K562 (cell line): ENCODE results near the gene PYGL. TPM values are rescaled to one million over a fixed set of nuclear protein-coding genes. Genes with fewer than 3 reads are reported as not detected.

Source experiments
- ATAC-seq: fragments of 200-7000 bp; cut with Tn5 transposase; 3 replicates; pipeline ENCODE4 v1.9.1; 2020; ENCODE audit warnings: moderate library complexity
- BruUV-seq: library from RNA; stranded (reverse); fragments of 400-500 nt; replicated peaks from 2 replicates; lab custom pipeline; 2021; lab: Mats Ljungman, UMichigan
- CTCF ChIA-PET: fragments of 300-600 bp; formaldehyde crosslinking; extraction: SDS; loops from one replicate; lab custom pipeline; 2021; ENCODE audit warnings: low intra/inter-chr PET ratio; lab: Yijun Ruan, JAX
- POLR2A ChIA-PET: fragments of 300-600, 350-650 bp; sonication (Branson Sonifier 250); formaldehyde crosslinking; extraction: SDS; loops from one replicate; lab custom pipeline; 2021; ENCODE audit warnings: antibody characterized with exemption, inconsistent platforms; lab: Yijun Ruan, JAX
- DNase-seq, 4 experiments: peaks; one replicate each; pipeline versions ENCODE4 v3.0.0 to v3.0.0-alpha.2; 2011 to 2018; ENCODE audit warnings: low spot score in 3 of 4, mixed read lengths in 3 of 4; ENCODE audit errors: extremely low read depth in 1 of 4
- FAIRE-seq: peaks from 2 replicates; lab custom pipeline; 2011; peaks lifted over from hg19 to GRCh38; lab: Jason Lieb, UNC
- H2AFZ ChIP-seq: 2 replicates; pipeline ENCODE4 v1.6.0; 2011; ENCODE audit warnings: low read depth, low read length, control low read depth, inconsistent platforms
- H3K27ac ChIP-seq: fragments of 200-600 bp; 3 replicates; pipeline ENCODE4 v1.8.0; 2011; ENCODE audit warnings: low read depth, mild to moderate bottlenecking, control low read depth, inconsistent platforms, low read length, moderate library complexity, mixed read lengths; ENCODE audit errors: extremely low read depth
- H3K27me3 ChIP-seq, 2 experiments: fragments of 300-600 bp in 1 of 2; 2 replicates in 1 of 2; 3 replicates in 1 of 2; pipeline versions ENCODE4 v1.6.0 to v1.8.0; 2011; ENCODE audit warnings: inconsistent platforms in 2 of 2, low read length in 2 of 2, mild to moderate bottlenecking in 1 of 2, mixed read lengths in 1 of 2, moderate library complexity in 1 of 2; ENCODE audit not compliant: control insufficient read depth in 2 of 2, insufficient read depth in 2 of 2
- H3K36me3 ChIP-seq: fragments of 300-600 bp; 3 replicates; pipeline ENCODE4 v1.8.0; 2011; ENCODE audit warnings: mild to moderate bottlenecking, low read length, inconsistent platforms; ENCODE audit not compliant: control insufficient read depth, insufficient read depth
- H3K4me1 ChIP-seq, 2 experiments: fragments of 200-600 bp in 1 of 2; replicated peaks in 1 of 2; 2 replicates in 1 of 2; 3 replicates in 1 of 2; pipeline versions ENCODE4 v1.5.1 to v1.8.0; 2011; ENCODE audit warnings: inconsistent platforms in 2 of 2, low read length in 2 of 2, mild to moderate bottlenecking in 1 of 2, mixed read lengths in 1 of 2, moderate library complexity in 1 of 2; ENCODE audit not compliant: control insufficient read depth in 2 of 2, insufficient read depth in 2 of 2
- H3K4me2 ChIP-seq: 2 replicates; pipeline ENCODE4 v1.6.1; 2011; ENCODE audit warnings: low read length, control low read depth, inconsistent platforms, mixed read lengths; ENCODE audit not compliant: insufficient read depth
- H3K4me3 ChIP-seq: fragments of 200-600 bp; sonication (generic), shearing (Covaris generic); 2 replicates; pipeline ENCODE4 v1.5.1; 2016; ENCODE audit warnings: control low read depth, inconsistent platforms
- H3K79me2 ChIP-seq: fragments of 200-600 bp; 3 replicates; pipeline ENCODE4 v1.8.0; 2011; ENCODE audit warnings: low read length, inconsistent platforms; ENCODE audit not compliant: control insufficient read depth, insufficient read depth
- H3K9ac ChIP-seq, 2 experiments: 2 replicates each; pipeline versions ENCODE4 v1.6.0 to v1.6.1; 2011; ENCODE audit warnings: low read depth in 2 of 2, low read length in 2 of 2, control low read depth in 1 of 2, inconsistent platforms in 1 of 2, mild to moderate bottlenecking in 1 of 2, mixed read lengths in 1 of 2; ENCODE audit not compliant: insufficient read depth in 1 of 2
- H3K9me1 ChIP-seq: one replicate; pipeline ENCODE4 v1.6.0; 2011; ENCODE audit warnings: inconsistent platforms, mild to moderate bottlenecking, low read length, moderate library complexity; ENCODE audit not compliant: control insufficient read depth, insufficient read depth
- H3K9me3 ChIP-seq: replicated peaks from 2 replicates; pipeline ENCODE4 v1.5.1; 2011; ENCODE audit warnings: low read depth, low read length, inconsistent platforms; ENCODE audit not compliant: control insufficient read depth, insufficient read depth
- H4K20me1 ChIP-seq: replicated peaks from 2 replicates; pipeline ENCODE4 v1.6.1; 2011; ENCODE audit warnings: low read length, inconsistent platforms, mixed read lengths; ENCODE audit not compliant: control insufficient read depth, insufficient read depth
- CC2D1A ChIP-seq: fragments of 450-650 bp; IDR thresholded peaks from 2 replicates; pipeline ENCODE4 v1.6.1; 2017; ENCODE audit warnings: mild to moderate bottlenecking
- CEBPG ChIP-seq, 3 experiments: fragments of 200-800 bp in 1 of 3; sonication (Bioruptor generic) in 1 of 3; sonication (generic) in 1 of 3; formaldehyde crosslinking in 1 of 3; IDR thresholded peaks in 2 of 3; conservative IDR thresholded peaks in 1 of 3; 2 replicates each; pipeline versions ENCODE4 v1.6.1 to v1.8.0; 2016 to 2022; ENCODE audit warnings: missing compliant biosample characterization in 2 of 3, missing genetic modification characterization in 2 of 3, mild to moderate bottlenecking in 1 of 3, missing genetic modification reagents in 1 of 3
- E2F8 ChIP-seq: fragments of 450-650 bp; IDR thresholded peaks from 2 replicates; pipeline ENCODE4 v1.7.1; 2018; ENCODE audit warnings: mild to moderate bottlenecking, low read depth; ENCODE audit not compliant: partially characterized antibody
- KAT8 ChIP-seq: fragments of 450-650 bp; IDR thresholded peaks from 2 replicates; pipeline ENCODE4 v1.6.1; 2016; ENCODE audit warnings: low read depth, mild to moderate bottlenecking
- MEIS2 ChIP-seq: fragments of 450-650 bp; IDR thresholded peaks from 2 replicates; pipeline ENCODE4 v1.6.1; 2014; ENCODE audit warnings: mild to moderate bottlenecking; ENCODE audit not compliant: partially characterized antibody
- MYBL2 ChIP-seq, 2 experiments: fragments of 450-650 bp in 1 of 2; sonication (generic) in 1 of 2; formaldehyde crosslinking in 1 of 2; IDR thresholded peaks; 2 replicates each; pipeline versions ENCODE4 v1.6.1 to v1.8.1; 2017 to 2022; ENCODE audit warnings: borderline replicate concordance in 1 of 2, inconsistent platforms in 1 of 2, low read depth in 1 of 2, mild to moderate bottlenecking in 1 of 2, missing genetic modification reagents in 1 of 2, moderate library complexity in 1 of 2
- NBN ChIP-seq: fragments of 450-650 bp; IDR thresholded peaks from 2 replicates; pipeline ENCODE4 v1.6.1; 2016; ENCODE audit warnings: low read depth, mild to moderate bottlenecking
- PRPF4 ChIP-seq: fragments of 200-400 bp; formaldehyde crosslinking; IDR thresholded peaks from one replicate; pipeline ENCODE4 v1.6.1; 2017; ENCODE audit warnings: low read length, low read depth, mild to moderate bottlenecking; ENCODE audit not compliant: insufficient read depth, poor library complexity, severe bottlenecking
- RBM17 ChIP-seq: fragments of 200-400 bp; formaldehyde crosslinking; IDR thresholded peaks from 2 replicates; pipeline ENCODE4 v1.6.1; 2017; ENCODE audit warnings: low read depth, mild to moderate bottlenecking, low read length, borderline replicate concordance
- SOX6 ChIP-seq: fragments of 450-650 bp; IDR thresholded peaks from 2 replicates; pipeline ENCODE4 v1.6.1; 2014; ENCODE audit warnings: mild to moderate bottlenecking
- ZBTB33 ChIP-seq: sonication (generic); formaldehyde crosslinking; IDR thresholded peaks from 2 replicates; pipeline ENCODE4 v1.8.1; 2023; ENCODE audit warnings: mild to moderate bottlenecking, missing genetic modification reagents
- ZFP1 ChIP-seq: fragments of 450-650 bp; formaldehyde crosslinking; IDR thresholded peaks from 2 replicates; pipeline ENCODE4 v1.4.0; 2020; ENCODE audit warnings: mild to moderate bottlenecking, mixed read lengths
- ZNF175 ChIP-seq: fragments of 200-800 bp; sonication (Bioruptor generic); IDR thresholded peaks from 2 replicates; pipeline ENCODE4 v1.6.1; 2016; ENCODE audit warnings: low read depth, mild to moderate bottlenecking, missing genetic modification characterization, missing compliant biosample characterization
- ZNF277 ChIP-seq: fragments of 250-450 bp; sonication (Bioruptor Pico); IDR thresholded peaks from 2 replicates; pipeline ENCODE4 v1.8.0; 2022; ENCODE audit warnings: inconsistent platforms, mild to moderate bottlenecking, moderate library complexity, borderline replicate concordance
- ZNF717 ChIP-seq: fragments of 250-450 bp; sonication (Bioruptor Pico); IDR thresholded peaks from 2 replicates; pipeline ENCODE4 v1.5.0; 2021
- ZNF76 ChIP-seq: fragments of 250-450 bp; sonication (Bioruptor Pico); IDR thresholded peaks from 2 replicates; pipeline ENCODE4 v1.4.0; 2020; ENCODE audit warnings: mild to moderate bottlenecking, moderate library complexity, borderline replicate concordance
- ZZZ3 ChIP-seq: fragments of 450-650 bp; IDR thresholded peaks from 2 replicates; pipeline ENCODE4 v1.6.1; 2016; ENCODE audit warnings: antibody characterized with exemption, mild to moderate bottlenecking, moderate library complexity
- WGBS: fragments of 100-300 bp; shearing (Covaris generic); methylation state at CpG from one replicate; pipeline ENCODE4 v1.1.6; 2016; ENCODE audit warnings: low coverage, mixed read lengths; ENCODE audit not compliant: insufficient coverage; ENCODE audit errors: missing lambda C conversion rate; 5-methylcytosine and 5-hydroxymethylcytosine counted together
- in situ Hi-C: fragments of 300-500 bp; cut with MboI; formaldehyde crosslinking; loops from 4 replicates; pipeline ENCODE4 v1.15.0; 2018; ENCODE audit warnings: inconsistent platforms, mixed read lengths
- intact Hi-C: fragments of 100-400 bp; cut with micrococcal nuclease; formaldehyde crosslinking; loops from 2 replicates; pipeline ENCODE4 v1.14.2; 2022
- polyA plus RNA-seq, 8 experiments: library from polyadenylated mRNA; depleted of rRNA in 4 of 8; stranded (reverse) in 5 of 8; unstranded in 3 of 8; fragments of >200 nt; fragmentation: Nextera tagmentation in 2 of 8; fragmentation: Illumina TruSeq in 1 of 8; extraction: Ambion mirVana in 2 of 8; extraction: Trizol in 1 of 8; gene quantifications; 2 replicates each; pipeline versions ENCODE4 v1.2.1 to v1.2.3, GENCODE V29; 2011 to 2014; ENCODE audit warnings: inconsistent platforms in 1 of 8, missing spikeins in 1 of 8
- total RNA-seq, 7 experiments: library from RNA; depleted of rRNA in 6 of 7; stranded (reverse); fragments of >200 nt in 6 of 7; fragmentation: Illumina TruSeq in 2 of 7; extraction: Trizol in 2 of 7; gene quantifications; 2 replicates each; pipeline versions ENCODE4 v1.2.1 to v1.2.3, GENCODE V29; 2011 to 2021; ENCODE audit warnings: low replicate concordance in 1 of 7

The PYGL gene
- total and polyA plus RNA-seq, 9 of the 15 experiments (the other 6 are each of a cell fraction or from before 2014, with no cell fraction given), result 3.5 to 17.9 (median 13.1) TPM

GRCh38 chr14:50924843-50925242 is 19.4 kb downstream of the PYGL start:
- DNase-seq (no peak), ATAC-seq (no peak), FAIRE-seq (no peak)
- H3K9me3 ChIP-seq, result no peaks in the 10 kb centered on the region
- WGBS, result 64% methylated on average over 4 of the region's 4 CpGs
- ChIA-PET POLR2A (no interaction called here), CTCF (no interaction called here)
- no peaks in the 10 kb centered on the region for H3K9me1 ChIP-seq
- H3K4me3 ChIP-seq, result no peak overlapping the region
- no peak overlapping the region for H3K27ac ChIP-seq
- H3K36me3 ChIP-seq, result peaks cover 17% of the 10 kb centered on the region; the same call in 2 of the 3 replicates
- no peak overlapping the region for H3K9ac ChIP-seq
- H3K27me3 ChIP-seq, result no peaks in the 10 kb centered on the region
- H3K4me2 ChIP-seq, result no peak overlapping the region
- in situ Hi-C loops (no loop called here), intact Hi-C loops (no loop called here)
- no peak for TF ChIP-seq ZFP1 (CRISPR knock-in tag)
- no peak for TF ChIP-seq ZBTB33 (CRISPR knock-in tag)
- TF ChIP-seq ZNF76 (CRISPR knock-in tag), result no peak
- TF ChIP-seq CEBPG (CRISPR knock-in tag; IDR thresholded peaks at IDR 0.05), result no peak
- no peak for TF ChIP-seq CEBPG (tag; conservative IDR thresholded peaks at IDR 0.05 in 1 of 2, IDR thresholded peaks at IDR 0.05 in 1 of 2)
- no peak for TF ChIP-seq RBM17
- TF ChIP-seq MYBL2 (IDR thresholded peaks at IDR 0.05; ENCODE audit: low read depth), result no peak
- TF ChIP-seq MYBL2 (CRISPR knock-in tag; IDR thresholded peaks at IDR 0.05; ENCODE audit: borderline replicate concordance), result no peak
- TF ChIP-seq E2F8, result no peak
- no peak for TF ChIP-seq SOX6
- TF ChIP-seq ZNF175, result no peak
- TF ChIP-seq ZNF277, result no peak
- no peak for TF ChIP-seq NBN
- TF ChIP-seq CC2D1A, result no peak
- no peak for TF ChIP-seq KAT8
- no peak for TF ChIP-seq MEIS2
- TF ChIP-seq ZNF717 (CRISPR knock-in tag), result no peak
- no peak for TF ChIP-seq PRPF4
- TF ChIP-seq ZZZ3, result no peak
- BruUV-seq, result no TSS peak
- H4K20me1 ChIP-seq, result no peaks in the 10 kb centered on the region
- H3K79me2 ChIP-seq, result no peaks in the 10 kb centered on the region
- peaks cover 7 to 24% of the 10 kb centered on the region in 2 experiments; a peak in 4 of 5 replicates for H3K4me1 ChIP-seq
- H2AFZ ChIP-seq, result no peak overlapping the region
